Kasumi-1 (cell line): ENCODE measurements around the gene SYNGR3.
"Not testable (repeated sequence)": the region's sequence is repeated elsewhere in the genome, so short reads cannot be mapped to it uniquely, and the experiment has no call there.

Experiments used
- DNase-seq, 2 experiments: peaks; one replicate each; lab custom pipeline; 2025; lab: John Stamatoyannopoulos, UW

The SYNGR3 gene

DNA sequence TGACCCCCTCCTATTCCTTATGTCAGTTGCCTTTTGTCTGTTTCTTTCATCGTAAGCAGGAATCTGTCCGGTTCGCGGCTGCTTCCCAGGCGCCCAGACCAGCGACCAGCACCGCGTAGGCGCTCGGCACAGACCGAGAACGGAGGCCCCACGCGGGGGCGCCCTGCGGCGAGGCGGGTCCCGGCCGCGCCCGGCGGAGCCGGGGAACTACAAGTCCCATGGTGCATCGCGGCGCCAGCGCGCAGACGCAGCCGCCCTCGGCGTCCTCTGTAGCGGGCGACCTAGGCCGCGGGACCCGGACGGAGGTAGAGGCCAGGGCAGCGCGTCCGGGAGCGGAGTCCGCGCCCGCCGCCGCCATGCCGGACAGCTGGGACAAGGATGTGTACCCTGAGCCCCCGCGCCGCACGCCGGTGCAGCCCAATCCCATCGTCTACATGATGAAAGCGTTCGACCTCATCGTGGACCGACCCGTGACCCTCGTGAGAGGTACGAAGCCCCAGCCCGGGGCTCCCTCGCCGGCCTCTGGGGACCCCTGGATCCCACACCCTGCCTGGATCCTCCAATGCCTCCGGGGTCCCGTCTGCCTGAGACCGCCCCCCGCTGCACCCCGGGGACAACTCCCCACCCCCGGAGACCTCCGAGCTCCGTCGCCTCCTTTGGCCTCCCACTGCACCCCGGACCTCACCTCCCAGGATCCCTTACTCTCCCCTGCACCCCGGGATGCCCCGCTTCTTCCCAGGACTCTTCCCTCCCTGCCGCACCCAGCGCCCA, 30.3 kb upstream of the SYNGR3 start, which contains the start of gene NDUFB10:
TSS of gene NDUFB10 (plus strand) at position 270 of the 771 bp plus-strand sequence. CDS start at position 357, 87 bp downstream.
- peak; percentile 30 to 55 for DNase-seq

DNA sequence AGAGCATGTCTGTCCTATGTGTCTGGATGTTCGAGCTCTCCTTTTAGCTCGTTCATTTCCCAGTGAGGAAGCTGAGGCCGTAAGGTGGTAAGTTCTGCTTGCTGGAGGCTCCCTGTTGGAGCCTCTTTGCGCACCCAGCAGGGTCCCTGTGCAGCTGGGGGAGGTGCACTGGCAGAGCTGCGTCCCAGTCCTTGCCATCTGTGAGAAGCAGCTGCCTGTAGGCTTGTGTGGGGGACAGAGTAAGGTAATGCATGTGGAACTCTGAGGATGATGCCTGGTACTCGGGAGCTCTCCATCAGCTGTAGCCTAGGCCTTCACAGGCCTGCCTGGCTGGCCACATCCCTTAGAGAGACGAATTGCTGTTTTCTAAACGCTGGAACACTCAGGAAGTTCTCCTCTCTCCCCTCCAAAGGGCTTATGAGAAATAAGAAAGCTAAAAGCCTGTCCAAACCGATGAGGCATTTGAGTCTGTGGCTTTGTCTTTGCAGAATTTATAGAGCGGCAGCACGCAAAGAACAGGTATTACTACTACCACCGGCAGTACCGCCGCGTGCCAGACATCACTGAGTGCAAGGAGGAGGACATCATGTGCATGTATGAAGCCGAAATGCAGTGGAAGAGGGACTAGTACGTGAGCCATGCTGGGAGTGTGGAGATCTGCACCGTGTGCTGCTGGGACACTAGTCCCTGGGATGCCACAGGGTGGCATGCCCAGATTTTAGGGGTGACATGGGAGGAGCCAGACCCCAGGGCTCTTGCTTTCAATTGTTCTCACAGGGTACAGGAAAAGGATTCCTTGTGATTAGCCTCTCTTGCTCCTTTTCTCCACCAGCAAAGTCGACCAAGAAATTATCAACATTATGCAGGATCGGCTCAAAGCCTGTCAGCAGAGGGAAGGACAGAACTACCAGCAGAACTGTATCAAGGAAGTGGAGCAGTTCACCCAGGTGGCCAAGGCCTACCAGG, 28.8 kb upstream of the SYNGR3 start:
- peak; percentile 26 to 39 for DNase-seq

DNA sequence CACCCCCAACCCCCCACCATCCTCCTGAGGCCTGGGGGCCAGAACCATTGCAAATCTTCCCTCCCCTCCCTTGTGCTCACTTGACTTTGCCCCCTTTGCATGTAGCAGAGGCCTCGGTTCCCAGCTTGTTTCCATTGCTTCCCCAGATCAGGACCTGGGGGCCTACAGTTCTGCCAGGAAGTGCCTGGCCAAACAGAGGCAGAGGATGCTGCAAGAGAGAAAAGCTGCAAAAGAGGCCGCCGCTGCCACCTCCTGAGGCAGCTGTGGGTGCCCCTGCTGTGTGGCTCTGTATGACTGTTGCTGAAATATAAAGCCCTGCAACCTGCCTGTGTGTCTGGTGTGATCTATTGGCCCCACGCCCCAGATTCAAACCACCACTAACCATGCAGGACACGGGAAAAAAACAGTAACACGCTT, 28.1 kb upstream of the SYNGR3 start:
- DNase-seq: peak in 1 of 2 experiments; percentile 39

DNA sequence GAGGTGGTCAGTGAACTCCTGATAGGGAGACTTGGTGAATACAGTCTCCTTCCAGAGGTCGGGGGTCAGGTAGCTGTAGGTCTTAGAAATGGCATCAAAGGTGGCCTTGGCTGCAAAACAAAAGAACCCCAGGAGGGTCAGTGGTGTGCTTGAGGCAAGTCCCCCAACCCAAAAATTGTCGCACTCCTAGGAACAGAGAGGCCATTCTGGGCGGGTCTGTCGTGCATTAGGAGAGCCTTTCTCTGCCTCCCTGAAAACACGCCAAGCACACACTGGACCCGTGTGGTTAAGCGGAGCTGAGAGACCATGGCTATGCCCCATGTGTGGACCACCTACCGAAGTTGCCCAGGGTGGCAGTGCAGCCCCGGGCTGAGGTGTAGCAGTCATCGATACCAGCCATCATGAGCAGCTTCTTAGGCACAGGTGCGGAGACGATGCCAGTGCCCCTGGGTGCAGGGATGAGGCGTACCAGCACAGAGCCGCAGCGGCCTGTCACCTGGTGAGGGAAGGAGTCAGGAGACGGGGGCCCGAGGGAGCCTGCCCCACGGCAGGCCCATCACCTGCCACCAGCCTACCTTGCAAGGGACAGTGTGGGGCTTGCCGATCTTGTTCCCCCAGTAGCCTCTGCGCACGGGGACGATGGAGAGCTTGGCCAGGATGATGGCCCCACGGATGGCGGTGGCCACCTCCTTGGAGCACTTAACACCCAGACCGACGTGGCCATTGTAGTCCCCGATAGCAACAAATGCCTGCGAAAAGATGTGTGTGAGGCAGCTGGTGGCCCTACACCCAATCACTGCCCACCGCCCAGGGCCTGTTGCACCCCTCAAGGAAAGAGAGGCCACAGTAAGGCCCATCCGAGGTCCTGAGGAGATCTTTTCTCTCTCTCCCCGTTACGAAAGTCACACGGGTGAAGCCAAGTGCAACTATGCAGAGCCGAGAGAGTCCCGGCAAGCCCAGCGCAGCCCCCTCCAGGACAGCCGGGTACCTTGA, 27.3 kb upstream of the SYNGR3 start:
- DNase-seq: not testable (repeated sequence)

DNA sequence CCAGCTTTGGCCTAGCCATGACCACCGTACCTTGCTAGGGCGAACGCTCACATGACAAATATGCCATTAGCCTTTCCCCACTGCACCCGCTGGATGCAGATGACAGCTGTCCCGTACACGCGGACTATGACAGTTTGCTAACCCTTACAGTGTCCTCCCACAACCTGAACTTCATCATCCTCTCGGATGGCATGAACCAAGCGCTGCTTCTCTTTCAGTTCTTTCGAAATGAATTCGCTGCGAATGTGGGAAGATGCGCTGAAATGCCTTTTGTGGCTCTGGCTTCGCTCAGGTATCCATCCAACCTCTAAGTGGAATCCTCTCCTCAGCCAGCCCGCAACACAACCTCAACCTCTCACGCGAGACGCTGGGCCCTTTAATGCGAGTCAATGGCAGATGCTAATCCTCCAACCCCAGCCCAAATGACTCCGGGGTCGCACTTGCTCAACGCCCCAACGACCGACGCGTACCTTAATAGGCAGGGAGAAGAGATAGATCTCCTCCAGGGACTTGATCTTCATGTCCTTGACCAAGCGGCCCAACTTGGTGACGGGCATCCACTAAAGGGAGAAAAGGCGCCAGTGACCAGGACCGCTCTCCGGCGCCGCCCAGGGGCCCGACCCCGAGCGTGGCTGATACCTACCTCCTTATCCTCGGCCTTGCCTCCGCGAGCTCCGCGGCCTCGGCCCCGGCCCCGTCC, 25.8 kb upstream of the SYNGR3 start:
- DNase-seq: no peak

DNA sequence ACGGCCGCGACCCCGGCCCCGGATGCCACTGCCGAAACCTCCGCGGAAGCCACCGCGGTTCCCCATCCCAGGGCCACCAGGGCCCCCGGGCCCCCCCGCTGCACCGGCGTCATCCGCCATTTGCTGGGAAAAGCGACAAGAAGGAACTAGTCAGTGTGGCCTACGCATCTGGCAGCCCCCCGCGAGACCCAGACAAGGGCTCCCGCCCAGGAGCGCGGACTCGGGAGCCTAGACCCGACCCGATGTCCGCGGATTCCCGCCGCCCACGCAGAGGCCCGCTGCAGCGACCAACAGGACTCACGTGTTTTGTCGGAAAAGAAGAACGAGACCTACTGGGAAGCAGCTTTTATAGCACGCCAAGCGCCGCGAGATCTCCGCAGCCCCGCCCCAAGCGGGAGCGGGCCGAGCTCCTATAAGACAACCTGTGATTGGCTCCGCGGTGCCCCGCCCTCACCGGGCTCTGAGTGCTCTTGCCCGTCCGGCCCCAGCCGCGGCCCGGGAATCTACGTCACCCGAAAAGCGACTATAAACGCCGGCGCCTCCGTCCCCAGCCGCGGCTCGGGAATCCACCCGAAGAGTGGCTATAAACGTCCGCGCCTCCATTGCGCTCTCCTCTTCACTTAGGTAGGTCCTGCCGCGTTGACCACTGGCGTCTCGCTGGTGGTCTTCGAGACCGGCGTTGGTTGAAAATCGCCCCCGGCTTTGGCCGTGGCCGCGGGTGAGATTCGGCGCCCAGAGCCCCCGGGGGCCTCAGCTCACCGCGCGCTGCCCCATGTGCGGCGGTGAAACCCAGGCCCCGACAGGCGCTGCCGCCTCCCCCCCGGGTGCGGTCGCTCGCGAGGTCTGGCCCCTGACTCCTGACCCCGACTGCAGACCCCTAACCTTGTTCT, 25.0 kb upstream of the SYNGR3 start, which contains the start of gene RPS2:
TSS of gene RPS2 (minus strand) at position 321 of the 890 bp plus-strand sequence. CDS start at position 120, 201 bp downstream.
- peak; percentile 83 to 84 for DNase-seq

DNA sequence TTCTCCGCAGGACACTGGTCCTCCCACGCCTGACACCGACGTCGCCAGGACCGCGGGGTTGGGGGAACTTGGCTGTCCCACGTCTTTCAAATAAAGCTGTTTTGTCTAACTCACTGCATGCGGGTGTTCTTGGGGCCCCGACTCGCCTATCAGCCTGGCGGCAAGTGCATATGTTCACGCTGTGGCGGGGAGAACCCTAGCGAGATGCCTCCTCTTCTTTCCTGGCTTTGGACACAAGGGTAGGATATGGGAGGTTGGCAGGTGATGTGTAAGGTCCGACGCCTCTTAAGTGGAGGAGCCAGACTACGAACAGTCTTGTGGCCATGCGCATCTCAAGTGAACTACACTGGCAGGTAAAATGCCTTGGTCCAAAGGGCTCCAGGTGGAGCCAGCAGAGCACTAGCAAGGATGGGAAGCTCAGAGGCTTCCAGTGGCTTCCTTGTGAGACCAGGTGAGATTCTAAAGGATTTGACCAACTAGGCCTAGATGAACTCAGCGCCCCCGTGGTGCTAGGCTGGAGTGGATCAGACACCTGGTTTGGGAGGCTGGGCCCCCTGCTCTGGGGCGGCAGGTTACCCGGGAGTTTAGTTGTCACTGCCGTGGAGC, 24.3 kb upstream of the SYNGR3 start:
- no peak for DNase-seq

DNA sequence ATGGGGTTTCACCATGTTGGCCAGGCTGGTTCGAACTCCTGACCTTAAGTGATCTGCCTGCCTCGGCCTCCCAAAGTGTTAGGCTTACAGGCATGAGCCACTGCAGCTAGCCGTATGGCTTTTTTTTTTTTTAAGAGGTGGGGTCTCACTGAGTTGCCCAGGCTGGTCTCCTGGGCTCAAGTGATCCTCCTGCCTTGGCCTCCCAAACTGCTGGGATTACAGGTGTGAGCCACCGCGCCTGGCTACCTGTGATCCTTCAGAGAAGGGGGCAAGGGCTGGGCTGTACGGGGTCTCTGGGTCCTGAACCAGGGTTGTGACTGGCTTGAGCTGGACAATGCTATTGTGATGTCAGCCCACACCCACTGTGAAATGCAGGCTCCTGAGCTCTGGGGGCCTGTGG, 23.3 kb upstream of the SYNGR3 start, which contains the start of gene RNF151:
TSS of gene RNF151 (plus strand) at position 397 of the 400 bp plus-strand sequence. CDS start 26 bp downstream, outside the sequence.
- no peak for DNase-seq

DNA sequence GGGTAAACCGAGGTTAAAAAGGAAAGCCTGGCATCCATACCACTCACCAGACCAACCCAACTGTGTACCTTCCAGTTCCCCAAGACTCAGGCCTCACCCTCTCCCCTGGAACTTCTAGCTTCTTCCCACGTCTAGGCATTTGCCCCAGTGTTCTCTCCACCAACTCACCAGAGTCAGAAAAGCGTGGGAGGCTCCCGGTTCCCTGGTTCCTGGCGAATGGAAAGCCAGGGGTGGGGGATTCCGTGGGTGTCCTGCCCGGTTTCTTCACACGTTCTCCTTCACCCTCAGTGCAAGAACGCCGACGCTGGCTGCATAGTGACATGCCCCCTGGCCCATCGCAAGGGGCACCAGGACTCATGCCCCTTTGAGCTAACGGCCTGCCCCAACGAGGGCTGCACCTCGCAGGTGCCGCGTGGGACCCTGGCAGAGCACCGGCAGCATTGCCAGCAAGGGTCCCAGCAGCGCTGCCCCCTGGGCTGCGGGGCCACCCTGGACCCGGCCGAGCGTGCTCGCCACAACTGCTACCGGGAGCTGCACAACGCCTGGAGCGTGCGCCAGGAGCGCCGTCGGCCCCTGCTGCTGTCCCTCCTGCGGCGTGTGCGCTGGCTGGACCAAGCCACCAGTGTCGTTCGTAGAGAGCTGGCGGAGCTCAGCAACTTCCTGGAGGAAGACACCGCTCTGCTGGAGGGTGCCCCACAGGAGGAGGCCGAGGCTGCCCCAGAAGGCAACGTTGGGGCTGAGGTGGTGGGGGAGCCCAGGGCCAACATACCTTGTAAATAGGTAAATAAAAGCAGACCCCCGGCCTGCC, 21.4 kb upstream of the SYNGR3 start:
- no peak for DNase-seq

DNA sequence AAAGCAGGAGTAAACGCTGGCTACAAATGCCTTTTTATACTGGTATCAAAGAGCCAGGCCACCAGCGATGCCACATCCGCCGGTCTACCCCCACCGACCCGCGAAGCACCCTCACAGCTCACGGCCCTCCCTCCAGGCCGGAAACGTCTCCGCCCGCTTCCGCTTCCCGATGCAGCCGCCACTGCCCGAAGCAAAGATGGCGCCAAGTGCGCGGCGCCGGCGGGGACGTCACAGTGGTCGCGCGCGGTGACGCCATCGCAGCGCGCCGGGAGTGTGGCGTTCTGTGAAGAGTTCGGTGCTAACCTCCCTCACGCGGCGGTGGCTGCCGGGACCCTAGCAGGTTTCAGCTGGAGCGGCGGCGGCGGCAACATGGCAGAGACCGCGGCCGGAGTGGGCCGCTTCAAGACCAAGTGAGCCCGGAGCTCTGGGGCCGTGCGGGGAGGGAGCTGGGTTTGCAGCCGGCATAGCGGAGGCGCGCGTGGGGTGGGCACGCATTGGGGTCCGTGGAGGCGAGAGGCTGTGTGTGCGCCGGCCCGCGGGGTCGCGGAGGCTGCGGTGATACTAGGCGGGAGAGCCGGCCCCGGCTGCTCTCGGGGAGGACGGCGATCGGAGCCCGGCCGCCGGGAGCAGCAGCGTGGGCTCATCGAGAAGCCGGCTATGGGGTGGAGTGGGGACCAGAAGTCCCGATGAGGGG, 17.8 kb upstream of the SYNGR3 start, which contains the start of gene TBL3:
TSS of gene TBL3 (plus strand) at position 258 of the 694 bp plus-strand sequence. CDS start at position 370, 112 bp downstream.
- DNase-seq: peak; percentile 62 to 73

DNA sequence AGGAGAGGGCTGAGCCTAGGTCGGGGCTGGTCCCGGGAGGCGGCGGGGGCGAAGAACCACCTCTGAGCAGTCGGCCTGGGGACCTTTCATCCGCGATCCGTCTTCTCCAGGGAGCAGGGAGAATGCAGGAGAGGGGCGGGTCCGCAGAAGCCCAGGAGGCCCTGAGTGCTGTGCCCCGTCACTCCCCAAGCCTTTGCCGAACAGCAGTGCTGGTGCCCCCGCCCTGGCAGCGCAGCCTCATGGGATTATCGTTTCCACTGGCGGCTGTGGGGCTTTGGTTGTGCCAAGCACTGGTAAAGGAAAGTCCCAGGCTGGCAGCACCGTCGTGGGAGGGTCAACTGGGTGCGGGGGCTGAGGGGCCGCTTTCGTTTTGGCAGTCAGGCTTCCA, 17.3 kb upstream of the SYNGR3 start:
- DNase-seq: no peak

DNA sequence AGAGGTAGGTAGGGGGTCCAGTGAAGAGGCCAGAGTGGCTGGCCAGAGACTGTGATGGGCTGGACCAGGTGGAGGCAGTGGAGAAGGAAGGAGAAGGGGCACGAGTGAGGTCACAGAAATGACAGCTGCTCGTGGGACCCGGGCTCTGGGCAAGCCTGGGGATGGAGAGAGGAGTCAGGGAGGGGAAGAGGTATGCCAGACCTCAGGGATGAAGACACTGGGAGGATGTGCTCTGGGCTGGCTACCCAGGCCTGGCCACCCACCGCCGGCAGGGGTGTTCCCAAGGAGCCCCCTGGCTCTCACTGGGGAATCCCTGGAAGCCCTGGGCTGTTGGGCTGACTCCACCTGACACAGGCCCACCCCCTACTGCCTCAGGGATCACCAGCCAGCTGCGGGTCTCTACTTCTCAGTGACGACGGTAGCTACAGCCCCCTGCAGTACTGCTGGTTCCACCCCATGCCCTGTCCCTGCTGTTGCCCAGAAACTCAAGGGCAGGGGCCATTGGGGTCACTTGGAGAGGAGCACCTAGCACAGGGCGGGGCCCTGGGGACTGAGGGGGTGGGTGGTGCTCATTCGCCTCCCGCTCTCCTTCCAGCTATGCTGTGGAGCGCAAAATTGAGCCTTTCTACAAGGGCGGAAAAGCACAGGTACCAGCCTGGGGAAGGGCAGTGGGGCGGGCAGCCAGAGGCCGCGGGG, 16.2 kb upstream of the SYNGR3 start:
- no peak for DNase-seq

DNA sequence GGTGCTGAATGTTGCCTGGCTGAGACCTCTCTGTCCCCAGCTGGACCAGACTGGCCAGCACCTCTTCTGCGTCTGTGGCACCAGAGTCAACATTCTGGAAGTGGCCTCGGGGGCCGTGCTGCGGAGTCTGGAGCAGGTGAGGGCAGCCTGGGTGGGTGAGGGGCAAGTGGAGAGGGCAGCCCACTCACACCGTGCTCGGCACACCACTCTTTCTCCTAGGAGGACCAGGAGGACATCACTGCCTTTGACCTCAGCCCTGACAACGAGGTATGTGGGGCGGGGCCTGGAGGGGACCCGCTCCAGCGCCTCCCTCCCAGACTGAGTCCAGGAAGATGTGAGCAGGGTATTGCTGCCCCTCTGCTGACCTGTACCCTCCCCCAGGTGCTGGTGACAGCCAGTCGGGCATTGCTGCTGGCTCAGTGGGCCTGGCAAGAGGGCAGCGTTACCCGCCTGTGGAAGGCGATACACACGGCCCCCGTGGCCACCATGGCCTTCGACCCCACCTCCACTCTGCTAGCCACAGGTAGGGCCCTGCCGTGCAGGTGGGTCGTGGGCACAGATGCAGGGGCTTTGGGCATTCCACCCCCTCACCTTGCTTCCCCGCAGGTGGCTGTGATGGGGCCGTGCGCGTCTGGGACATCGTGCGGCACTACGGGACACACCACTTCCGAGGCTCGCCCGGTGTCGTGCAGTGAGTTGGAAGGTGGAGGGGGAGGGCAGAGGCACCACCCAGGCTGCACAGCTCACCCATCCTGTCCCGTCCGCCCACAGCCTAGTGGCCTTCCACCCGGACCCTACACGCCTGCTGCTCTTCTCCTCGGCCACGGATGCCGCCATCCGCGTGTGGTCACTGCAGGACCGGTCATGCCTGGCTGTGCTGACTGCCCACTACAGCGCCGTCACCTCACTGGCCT, 15.4 kb upstream of the SYNGR3 start:
- DNase-seq: no peak

DNA sequence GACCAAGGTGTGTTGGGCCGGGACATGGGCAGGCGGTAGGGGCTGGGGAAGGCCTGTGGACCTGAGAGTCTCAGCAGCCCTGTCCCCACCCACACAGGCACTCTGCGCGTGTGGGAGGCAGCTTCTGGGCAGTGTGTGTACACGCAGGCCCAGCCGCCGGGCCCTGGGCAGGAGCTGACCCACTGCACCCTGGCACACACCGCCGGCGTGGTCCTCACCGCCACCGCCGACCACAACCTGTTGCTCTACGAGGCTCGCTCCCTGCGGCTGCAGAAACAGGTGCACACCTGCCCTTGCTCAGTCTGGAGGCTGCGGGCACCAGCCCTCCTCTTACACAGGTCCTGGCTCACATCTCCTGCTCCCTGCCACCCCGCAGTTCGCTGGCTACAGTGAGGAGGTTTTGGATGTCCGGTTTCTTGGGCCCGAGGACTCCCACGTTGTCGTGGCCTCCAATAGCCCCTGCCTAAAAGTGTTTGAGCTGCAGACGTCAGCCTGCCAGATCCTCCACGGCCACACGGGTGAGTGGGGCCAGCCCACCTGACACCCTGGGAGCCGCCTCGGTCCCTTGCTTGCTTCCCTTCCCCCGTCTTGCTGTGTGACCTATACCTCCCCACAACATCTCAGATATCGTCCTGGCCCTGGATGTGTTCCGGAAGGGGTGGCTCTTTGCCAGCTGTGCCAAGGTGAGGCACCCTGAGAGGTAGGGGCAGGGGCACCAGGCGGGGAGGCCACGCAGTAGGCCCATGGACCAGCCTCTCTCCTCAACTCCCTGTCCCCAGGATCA, 14.1 kb upstream of the SYNGR3 start:
- no peak for DNase-seq

DNA sequence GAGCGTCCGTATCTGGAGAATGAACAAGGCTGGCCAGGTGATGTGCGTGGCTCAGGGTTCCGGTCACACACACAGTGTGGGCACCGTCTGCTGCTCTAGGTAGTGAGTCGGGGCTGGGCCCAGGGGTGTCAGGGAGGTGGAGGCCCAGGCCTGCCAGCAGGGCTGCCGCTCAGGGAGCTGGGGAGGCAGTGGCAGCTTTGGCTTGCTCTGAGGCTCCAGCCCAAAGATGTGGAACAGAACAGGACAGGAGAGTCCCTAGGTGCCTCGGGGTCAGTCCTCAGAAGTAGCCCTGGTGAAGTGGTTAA, 13.6 kb upstream of the SYNGR3 start:
- DNase-seq: no peak
